GM18858 (cell line): ENCODE data around the gene FAM20A.

Experiments used
- ATAC-seq: cut with Tn5 transposase; IDR thresholded peaks from one replicate; pipeline ENCODE4 v1.9.1; 2021; ENCODE audit not compliant: unreplicated experiment

Gene FAM20A

DNA sequence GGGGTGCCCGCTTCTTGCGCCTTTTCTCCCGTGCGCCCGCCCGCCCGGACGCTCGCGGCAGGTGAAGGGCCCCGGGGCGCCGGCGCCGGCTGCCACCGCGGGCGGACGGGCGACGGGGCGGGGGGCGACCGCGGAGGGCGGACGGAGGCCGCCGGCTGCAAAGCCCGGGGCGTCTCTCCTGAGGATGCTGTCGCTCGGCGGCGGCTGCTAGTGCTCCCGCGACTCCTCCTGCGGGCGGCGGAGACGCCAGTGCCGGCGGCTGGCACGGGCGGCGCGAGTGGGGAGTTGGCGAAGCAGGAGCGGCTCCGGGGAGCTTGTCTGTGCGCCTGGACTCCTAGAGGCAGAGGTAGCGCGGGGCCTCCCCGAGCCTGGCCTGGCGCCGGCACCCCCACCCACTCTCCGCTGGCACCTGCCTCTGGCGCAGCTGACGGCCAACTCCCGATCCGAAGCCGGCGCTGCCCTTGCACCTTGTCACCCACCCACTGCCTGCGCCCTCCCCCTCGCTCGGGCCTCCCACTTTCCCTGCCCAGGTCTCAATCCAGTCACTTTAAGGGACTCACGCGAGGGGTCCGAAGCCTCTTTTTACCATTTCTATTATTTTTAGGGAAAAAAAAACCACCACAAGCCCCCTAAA lies at the start of gene FAM20A:
TSS of gene FAM20A (minus strand) at position 437 of the 634 bp plus-strand sequence. CDS start 701 bp downstream, outside the sequence.
- ATAC-seq, result no peak

DNA sequence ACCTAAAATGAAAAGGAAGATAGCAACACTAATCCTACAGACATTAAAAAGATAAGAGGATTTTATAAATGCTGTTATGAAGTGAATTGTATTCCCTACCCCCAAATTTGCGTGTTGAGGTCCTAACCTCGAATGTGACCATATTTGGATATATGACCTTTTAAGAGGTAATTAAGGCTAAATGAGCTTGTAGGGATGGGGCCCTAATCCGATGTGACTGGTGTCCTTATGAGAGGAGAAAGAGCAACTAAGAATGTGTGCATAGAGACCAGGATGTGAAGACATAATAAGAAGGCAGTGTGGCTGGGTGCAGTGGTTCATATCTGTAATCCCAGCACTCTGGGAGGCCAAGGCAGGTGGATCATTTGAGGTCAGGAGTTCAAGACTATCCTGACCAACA lies 48.2 kb upstream of the FAM20A start:
- no peak for ATAC-seq

DNA sequence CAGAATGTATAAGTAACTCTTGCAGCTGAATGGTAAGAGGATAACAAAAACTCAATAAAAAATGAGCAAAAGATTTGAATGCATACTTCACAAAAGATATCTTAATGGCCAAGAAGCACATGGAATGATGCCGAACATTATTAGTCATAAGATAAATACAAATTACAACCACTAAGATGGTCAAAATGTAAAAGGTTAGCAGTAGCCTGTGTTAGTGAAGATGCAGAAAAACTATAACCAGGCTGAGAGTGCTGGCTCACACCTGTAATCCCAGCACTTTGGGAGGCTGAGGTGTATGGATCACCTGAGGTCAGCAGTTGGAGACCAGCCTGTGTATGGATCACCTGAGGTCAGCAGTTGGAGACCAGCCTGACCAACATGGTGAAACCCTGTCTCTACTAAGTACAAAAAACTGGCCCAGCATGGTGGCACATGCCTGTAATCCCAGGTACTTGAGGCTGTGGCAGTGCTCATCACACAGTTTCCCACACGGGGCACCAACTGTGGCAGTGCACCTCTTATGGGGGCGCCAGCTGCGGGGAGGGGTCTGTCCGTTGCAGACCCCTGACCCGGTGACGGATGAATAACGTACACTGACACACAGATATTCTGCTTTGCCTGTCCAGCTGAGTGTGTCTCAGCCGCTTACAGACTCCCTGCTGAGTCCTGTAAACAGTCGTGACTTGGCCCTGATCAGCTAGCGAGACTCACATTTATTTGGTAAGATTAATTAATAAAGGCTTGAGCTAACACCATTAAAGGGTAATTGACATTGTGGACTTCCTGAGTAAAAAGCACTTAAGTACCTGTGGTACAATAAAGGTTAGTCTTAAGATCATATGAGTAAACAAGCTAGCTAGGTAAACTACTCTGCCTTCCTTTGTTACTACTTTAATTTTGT lies 45.7 kb upstream of the FAM20A start:
- ATAC-seq, result no peak

DNA sequence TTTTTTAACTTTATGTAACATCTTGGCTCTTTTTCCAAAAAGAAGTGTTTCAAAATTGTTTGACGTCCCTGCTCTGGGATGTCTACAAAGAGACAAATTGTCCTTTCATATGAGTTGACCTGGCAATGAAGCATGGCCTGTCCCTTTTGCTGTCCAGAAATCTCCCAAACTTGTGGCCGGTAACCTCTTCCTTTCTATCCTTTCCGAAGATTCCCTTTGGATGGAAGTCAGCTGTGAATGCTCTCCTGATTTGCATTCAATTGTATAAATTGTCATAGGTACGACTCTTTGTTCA lies 40.9 kb upstream of the FAM20A start:
- ATAC-seq, result no peak

DNA sequence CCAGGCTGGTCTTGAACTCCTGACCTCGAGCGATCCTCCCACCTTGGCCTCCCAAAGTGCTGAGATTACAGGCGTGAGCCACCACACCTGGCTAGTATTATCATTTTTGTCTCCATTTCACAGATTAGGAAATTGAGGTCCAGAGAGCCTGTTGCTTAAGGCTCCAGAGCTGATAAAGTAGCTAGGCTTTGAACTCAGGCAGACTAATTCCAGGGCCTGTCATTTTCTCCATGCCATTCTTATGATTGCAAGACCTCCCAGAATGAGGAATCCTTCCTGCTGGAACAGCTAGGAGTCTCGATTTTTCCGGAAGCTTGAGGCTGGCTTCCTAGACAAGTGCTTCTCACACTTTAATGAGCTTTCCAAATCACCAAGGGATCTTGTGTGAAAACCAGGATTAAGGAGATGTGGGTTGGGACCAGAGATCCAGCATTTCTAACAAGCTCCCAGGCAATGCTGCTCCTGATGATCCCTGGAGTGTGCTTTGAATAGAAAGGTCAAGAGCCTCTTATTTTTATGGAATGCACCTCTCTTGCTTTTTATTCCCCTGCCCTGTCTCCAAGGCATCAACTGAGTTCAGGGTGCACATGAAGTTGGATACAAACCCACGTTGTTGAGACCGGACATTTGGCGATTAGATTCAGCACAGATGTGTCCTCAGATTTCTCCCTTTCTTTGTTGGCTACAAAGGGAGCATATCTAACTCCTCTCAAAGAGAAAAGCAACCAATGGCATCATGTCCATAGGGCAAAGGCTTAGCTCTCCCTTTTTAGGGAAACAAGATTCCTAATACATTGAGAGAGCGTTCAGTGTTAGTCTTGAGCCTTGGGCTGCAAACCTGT lies 40.3 kb upstream of the FAM20A start:
- ATAC-seq, result no peak

DNA sequence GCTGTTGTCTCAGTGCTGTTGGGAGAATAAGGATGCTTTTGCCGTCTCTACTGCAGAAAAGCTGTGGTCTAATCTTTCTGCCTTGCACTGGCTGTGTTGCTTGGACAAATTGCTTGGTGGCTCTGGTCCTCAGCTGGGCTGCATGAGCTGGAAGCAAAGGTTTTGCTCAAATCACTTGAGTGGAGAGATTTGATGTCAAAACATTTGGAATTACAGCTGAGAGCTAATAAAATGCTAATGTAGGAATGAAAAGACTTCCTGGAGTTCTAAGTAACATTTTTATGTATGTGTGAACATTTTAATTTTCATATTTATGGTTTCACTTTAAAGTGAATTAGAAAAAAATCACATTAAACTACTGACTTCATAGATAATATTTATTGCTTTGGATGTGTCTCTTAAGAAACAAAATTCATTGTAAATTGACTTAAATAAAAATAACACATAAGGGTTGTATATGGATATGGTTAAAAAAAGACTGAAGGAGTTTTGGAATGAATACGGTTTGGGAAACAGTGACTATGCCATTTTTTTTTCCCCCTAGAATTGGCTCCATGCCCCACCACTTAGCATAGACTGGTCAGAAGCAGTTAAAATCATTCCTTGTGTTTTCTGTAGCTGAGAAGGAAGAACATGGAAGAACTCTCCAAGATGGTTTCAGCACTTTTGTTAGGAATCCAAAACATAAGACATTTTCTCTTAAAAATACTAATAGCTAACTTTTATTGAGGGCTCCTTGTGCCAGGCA lies 39.2 kb upstream of the FAM20A start:
- no peak for ATAC-seq

DNA sequence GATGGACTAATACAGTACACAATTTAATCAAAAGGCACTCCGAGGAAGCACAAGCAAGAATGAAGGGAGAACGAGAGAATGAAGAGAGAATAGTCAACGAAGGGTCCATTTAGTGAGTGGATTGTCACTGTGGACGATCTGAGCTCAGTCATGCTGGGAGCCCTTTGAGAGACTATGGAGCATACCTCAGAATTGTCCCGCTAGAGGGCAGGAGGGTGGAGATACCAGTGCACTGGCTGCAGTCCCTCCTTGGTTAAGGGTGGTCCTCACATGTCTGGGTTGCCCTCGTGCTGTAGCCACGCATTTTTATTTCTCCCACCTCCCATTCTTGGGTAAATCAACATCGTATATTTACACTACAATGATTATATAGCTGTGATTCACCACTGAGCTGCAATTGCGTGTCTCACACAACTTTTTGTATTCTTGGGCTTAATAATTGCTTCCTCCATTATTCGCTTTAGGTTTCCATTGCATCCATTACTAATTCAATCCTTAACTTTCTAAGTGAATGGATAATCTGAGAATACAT lies 33.2 kb upstream of the FAM20A start:
- ATAC-seq, result no peak

DNA sequence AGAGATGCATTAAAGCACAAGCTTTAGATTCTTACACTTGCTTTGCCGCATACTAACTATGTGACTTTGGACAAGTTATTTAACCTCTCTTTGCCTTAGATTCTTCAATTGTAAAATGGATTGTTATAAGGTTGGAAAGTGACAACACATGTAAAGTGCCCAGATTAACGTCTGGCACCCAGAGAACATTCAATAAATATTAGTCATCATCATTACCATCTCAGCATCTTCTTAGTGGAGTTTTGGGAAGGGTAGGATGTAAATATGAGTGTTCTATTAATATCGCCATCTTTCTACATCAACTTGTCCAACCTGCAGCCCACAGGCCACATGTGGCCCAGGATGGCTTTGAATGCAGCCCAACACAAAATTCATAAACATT lies 27.4 kb upstream of the FAM20A start:
- no peak for ATAC-seq

DNA sequence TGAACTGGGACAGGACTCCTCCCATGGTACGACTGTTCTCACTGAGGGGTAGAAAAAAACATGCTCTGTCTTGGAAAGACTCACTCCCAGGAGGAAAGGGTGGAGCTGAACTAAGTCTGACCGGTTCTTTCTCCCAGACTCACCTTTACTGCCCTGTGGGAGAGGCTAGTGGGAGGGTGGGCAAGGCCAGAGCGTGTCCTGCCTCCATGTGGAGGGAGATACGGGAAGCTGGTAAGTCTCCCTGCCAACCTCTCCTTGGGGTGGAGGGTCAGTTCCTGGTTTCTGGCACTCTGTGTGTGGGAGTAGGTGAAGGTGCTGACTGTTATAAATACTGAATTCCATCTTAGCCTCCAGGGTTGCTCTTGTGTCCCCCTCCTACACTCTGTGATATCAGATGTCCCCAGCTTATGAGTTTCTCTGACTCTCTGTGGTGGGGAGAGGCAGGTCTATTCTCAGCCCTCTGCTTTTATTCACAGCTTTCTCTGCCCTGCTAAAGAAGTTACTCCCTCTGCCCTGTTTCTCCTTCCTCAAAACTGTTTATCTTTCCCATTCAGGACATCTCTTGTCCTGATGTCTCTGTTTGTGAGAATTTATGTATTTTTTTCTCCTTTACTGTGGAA lies 26.9 kb upstream of the FAM20A start:
- ATAC-seq, result no peak

DNA sequence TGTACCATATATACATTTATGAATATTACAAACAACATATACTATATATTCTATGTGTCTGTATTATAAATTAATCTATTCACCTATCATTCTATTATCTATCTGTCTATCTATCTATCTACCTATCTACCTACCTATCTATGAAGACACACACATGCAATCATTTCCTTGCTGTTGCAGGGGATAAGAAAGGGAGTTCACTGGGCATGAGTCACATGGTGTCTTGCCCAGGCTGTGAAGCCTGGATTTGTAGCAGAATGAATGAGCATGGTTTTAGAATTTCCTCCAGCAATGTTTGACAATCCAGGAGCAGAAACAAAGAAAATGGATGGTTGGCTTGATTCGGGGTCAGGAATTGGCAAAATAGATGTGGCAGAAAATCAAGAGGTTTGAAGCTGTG lies 23.2 kb upstream of the FAM20A start:
- no peak for ATAC-seq

DNA sequence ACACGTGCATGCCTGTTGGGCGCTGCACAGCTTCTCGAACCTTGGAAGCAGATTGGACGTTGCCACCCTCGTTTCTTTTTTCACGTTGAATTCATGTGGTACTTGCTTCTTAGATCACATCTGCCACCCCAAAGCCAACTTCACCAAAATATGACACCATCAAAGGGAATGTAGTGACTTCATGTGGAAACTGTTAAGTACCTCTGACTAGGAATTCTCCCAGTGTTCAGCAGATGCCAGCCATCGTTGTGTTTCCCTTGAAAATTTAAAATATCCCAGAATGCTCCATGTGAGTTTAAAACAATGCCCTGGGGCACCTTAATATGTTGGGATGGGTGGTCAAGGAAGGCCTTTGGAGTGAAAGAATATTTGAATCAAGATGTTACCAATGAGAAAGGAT lies 22.6 kb upstream of the FAM20A start:
- ATAC-seq, result no peak

DNA sequence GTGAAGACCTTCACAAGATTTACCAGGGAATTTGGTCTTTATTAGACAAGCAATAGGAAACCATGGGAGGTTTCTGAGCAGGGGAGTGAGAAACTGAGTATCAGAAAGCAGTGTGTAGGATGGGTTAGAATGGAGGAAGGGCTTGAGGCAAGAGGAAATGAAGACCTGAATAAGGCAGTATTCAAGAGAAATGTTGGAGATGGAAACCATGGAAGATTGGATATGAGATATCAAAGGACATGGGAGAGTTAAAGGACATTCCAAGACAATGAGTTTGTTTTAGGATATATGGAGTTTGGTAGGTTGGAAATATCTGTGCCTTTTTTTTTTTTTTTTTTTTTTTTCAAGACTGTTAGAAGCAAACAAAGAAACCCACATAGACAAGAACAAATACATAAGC lies 21.3 kb upstream of the FAM20A start:
- ATAC-seq, result no peak

DNA sequence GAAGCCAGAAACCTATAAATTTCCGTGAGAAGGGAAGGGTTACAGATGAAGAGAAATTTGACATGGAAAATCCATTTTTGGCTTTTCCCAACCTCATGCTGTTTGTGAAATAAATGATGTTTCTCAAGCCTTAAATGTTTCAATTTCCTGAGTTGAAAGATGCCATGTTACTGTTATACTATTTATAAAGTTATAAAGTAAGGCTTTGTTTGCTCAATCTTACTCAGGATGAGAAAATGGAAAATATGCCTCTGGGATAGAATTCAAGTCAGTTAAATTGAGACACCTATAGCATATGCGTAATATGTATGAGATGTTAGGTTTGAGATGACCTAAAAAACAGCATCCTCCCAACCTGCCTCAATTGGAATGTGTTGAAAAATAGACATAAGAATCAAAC lies 19.9 kb upstream of the FAM20A start:
- ATAC-seq, result no peak

DNA sequence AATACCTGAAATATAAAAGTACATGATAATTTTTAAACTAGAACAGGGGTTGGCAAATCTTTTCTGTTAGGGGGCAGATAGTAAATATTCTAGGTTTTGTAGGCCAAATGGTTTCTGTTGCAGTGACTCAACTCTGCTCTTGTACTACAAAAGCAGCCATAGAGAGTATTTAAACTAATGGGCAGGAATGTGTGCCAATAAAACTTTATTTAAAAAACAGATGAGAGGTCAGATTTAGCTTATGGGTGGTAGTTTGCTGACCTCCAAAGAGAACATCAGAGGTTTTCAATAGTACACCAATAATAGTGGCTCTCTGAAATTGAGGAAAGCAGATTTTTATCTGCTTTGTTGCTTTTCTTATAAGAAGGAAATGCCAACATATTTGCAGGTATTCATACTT lies 15.2 kb upstream of the FAM20A start:
- no peak for ATAC-seq

DNA sequence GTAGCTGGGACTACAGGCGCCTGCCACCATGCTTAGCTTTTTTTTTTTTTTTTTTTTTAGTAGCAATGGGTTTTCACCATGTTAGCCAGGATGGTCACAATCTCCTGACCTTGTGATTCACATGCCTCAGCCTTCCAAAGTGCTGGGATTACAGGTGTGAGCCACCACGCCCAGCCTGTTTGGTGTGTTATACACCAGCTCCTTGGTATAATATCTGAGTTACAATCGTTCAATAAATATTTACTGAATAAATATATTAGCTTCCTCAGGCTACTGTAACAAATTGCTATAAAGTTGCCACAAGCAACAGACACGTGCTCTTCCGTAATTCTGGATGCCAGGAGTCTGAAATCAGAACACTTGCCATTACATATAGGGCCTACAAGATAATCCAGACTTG lies 13.6 kb upstream of the FAM20A start:
- no peak for ATAC-seq

DNA sequence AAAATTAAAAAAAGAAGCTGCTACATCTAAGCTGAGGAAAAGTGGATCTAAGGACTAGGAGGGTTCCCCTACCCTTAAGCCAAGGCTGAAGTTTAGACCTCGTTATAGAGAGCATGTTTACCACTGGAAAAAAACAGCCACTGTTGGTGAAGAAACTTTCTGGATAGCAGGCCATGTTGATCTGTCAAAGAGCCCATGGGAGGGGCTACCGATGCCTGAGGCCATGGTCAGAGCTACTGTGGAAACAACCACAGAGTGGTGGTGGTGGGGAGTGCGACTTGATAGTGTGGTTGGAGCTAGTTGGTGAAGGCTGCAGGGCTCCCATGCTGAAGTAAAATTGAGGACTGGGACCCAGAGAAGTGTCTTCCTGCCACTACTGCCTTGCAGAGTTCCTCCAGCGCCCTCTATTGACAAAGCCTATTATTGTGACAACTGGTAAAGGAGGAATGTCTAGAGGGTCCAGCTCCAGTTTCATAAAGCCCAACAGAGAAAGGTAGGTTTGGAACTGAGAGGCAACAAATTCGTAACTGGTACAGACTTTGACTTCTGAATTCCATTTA lies 12.7 kb upstream of the FAM20A start:
- ATAC-seq, result no peak

DNA sequence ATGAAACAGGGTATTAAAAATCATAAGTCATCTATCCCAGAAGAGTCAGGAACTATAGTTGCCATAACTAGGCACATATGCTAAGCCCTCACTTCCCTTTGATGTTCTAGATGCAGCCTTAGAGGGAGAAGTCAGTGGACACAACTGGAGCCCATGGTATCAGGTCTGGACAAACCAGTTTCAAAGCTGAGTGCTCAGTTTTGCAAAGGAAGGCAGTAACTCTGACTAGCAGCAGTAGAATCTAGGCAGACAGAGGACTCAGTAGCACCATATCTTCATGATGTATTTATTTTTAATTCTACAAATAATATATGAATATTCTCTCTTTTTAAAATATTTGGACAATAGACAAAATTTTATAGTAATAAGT lies 11.7 kb upstream of the FAM20A start:
- no peak for ATAC-seq

DNA sequence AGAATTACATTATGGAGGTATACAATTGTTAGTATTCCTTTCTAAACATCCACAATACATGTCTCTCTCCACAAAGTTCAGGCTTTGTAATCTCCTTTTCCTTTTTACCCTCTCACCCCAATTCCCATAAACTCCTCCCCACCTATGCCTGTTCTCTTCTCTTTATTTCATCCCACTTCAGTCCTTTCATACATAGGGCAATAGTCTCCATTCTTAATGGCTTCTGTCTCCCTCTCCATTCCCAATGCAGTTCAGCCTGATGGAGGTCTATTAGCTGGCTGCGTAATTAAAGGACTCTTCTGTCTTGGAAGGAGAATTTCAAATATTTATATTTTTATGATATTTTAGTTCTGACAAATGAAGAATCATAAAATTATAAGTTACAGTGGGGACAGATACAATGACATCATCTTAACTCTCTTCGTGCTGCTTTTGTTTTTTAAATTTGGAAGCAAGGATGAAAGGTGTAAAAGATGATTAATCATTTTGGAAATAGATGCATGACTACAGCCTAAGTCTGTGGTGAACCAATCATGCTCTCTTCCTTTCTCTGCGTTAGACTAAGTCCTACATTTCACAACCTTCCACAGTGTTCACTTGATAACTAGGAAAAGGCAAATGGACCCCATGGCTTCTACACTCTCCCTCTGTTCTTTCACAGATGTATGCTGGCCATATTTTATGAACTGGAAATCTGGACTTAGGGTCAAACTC lies 11.2 kb upstream of the FAM20A start:
- ATAC-seq, result no peak

DNA sequence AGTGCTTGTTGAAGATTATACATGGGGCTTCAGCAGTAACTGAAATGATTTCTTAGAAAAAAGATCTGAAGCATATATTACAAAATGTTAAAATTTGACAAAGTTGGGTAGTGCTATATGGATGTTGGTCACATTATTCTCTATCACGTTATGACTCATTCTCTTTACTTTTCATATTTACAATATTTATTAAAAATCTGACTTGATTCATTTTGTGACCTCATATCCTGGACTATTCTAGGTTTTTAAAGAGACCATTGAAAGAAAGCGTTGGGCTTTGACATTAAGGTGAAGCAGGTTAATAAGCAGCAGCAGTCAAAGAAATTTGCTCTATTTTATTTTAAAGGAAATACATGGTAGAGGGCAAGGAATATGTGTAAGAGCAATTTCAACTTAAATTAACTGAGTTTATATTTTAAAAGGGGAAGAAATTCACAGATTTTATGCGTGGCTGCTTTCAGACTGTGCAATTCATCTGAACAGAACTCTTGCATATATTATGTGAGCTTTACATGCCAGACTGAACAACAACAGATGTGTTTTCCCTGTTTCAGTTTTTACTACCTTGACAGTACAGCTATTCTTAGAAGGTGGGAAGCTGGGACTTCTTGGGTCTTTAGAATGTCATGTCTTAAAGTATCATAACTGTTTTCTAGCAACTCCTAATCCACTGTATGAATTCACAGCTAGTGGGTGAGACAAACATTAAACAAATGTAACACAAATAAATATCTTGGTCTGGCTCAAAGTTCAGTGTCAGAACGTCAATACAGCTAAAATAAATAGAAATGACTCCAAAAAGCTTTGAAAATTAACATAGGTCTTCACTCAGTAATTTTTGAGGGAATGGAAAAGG lies 10.4 kb upstream of the FAM20A start:
- ATAC-seq, result no peak
